H9 (cell line): ENCODE results near the gene ZNF555. TPM values are rescaled to one million over a fixed set of nuclear protein-coding genes. Genes with fewer than 3 reads are reported as not detected.
A peak's percentile ranks its signal among the peaks of the same experiment; 100 is the strongest.
"Not testable (repeated sequence)": the region's sequence is repeated elsewhere in the genome, so short reads cannot be mapped to it uniquely, and the experiment has no call there.

Experiments
- DNase-seq: peaks from one replicate; pipeline ENCODE4 v3.0.0-alpha.2; 2017
- H2AFZ ChIP-seq: one replicate; pipeline ENCODE4 v1.6.1; 2013; ENCODE audit warnings: mild to moderate bottlenecking, low read length, control low read depth, moderate library complexity
- H2AK5ac ChIP-seq: 2 replicates; pipeline ENCODE4 v1.6.1; 2013; ENCODE audit warnings: low read length, control low read depth, mixed read lengths; ENCODE audit not compliant: insufficient read length
- H2BK120ac ChIP-seq: one replicate; pipeline ENCODE4 v1.6.1; 2013; ENCODE audit warnings: low read depth, mild to moderate bottlenecking, low read length, control low read depth, inconsistent platforms; ENCODE audit not compliant: poor library complexity, severe bottlenecking
- H2BK12ac ChIP-seq: 2 replicates; pipeline ENCODE4 v1.6.1; 2013; ENCODE audit warnings: low read length, control low read depth, mixed read lengths, low read depth; ENCODE audit not compliant: insufficient read length
- H2BK15ac ChIP-seq: 2 replicates; pipeline ENCODE4 v1.6.1; 2013; ENCODE audit warnings: low read depth, low read length, control low read depth
- H2BK20ac ChIP-seq: one replicate; pipeline ENCODE4 v1.6.1; 2013; ENCODE audit warnings: low read depth, mild to moderate bottlenecking, low read length, control low read depth, inconsistent platforms; ENCODE audit not compliant: poor library complexity, severe bottlenecking
- H2BK5ac ChIP-seq: 2 replicates; pipeline ENCODE4 v1.6.1; 2013; ENCODE audit warnings: low read length, control low read depth, mixed read lengths; ENCODE audit not compliant: insufficient read length
- H3K14ac ChIP-seq: 2 replicates; pipeline ENCODE4 v1.6.1; 2013; ENCODE audit warnings: low read length, control low read depth; ENCODE audit not compliant: insufficient read depth
- H3K18ac ChIP-seq: 2 replicates; pipeline ENCODE4 v1.6.1; 2013; ENCODE audit warnings: low read depth, mild to moderate bottlenecking, mixed read lengths, low read length, control low read depth; ENCODE audit not compliant: insufficient read length
- H3K23ac ChIP-seq: 2 replicates; pipeline ENCODE4 v1.6.1; 2013; ENCODE audit warnings: low read length, control low read depth, mixed read lengths, low read depth; ENCODE audit not compliant: insufficient read length
- H3K23me2 ChIP-seq: 2 replicates; pipeline ENCODE4 v1.6.1; 2013; ENCODE audit warnings: low read depth, mild to moderate bottlenecking, mixed read lengths, low read length, control low read depth; ENCODE audit not compliant: insufficient read length, poor library complexity, severe bottlenecking
- H3K27ac ChIP-seq: 2 replicates; pipeline ENCODE4 v1.5.1; 2013; ENCODE audit warnings: low read length, control low read depth, mixed read lengths, low read depth; ENCODE audit not compliant: insufficient read length
- H3K27me3 ChIP-seq: 2 replicates; pipeline ENCODE4 v1.6.1; 2013; ENCODE audit warnings: low read length, control low read depth, inconsistent platforms; ENCODE audit not compliant: insufficient read depth
- H3K4ac ChIP-seq: 2 replicates; pipeline ENCODE4 v1.6.1; 2013; ENCODE audit warnings: low read depth, mild to moderate bottlenecking, control low read depth, inconsistent platforms, low read length, moderate library complexity
- H3K4me1 ChIP-seq: 2 replicates; pipeline ENCODE4 v1.6.1; 2013; ENCODE audit warnings: low read length, control low read depth, inconsistent platforms; ENCODE audit not compliant: insufficient read depth
- H3K4me2 ChIP-seq: 2 replicates; pipeline ENCODE4 v1.6.1; 2013; ENCODE audit warnings: low read length, control low read depth, mixed read lengths; ENCODE audit not compliant: insufficient read length, insufficient read depth
- H3K56ac ChIP-seq: 2 replicates; pipeline ENCODE4 v1.6.1; 2013; ENCODE audit warnings: low read depth, mild to moderate bottlenecking, mixed read lengths, low read length, control low read depth; ENCODE audit not compliant: insufficient read length
- H3K79me1 ChIP-seq: 2 replicates; pipeline ENCODE4 v1.6.1; 2013; ENCODE audit warnings: low read depth, mild to moderate bottlenecking, moderate library complexity, low read length, control low read depth, inconsistent platforms; ENCODE audit not compliant: insufficient read depth, poor library complexity, severe bottlenecking
- H3K79me2 ChIP-seq: 2 replicates; pipeline ENCODE4 v1.6.1; 2013; ENCODE audit warnings: low read length, control low read depth, inconsistent platforms; ENCODE audit not compliant: insufficient read depth
- H3K9ac ChIP-seq: 2 replicates; pipeline ENCODE4 v1.6.1; 2013; ENCODE audit warnings: low read length, control low read depth, mixed read lengths; ENCODE audit not compliant: insufficient read length; ENCODE audit errors: extremely low read depth
- H3K9me3 ChIP-seq: one replicate; pipeline ENCODE4 v1.6.1; 2013; ENCODE audit warnings: low read depth, low read length, inconsistent platforms; ENCODE audit not compliant: control insufficient read depth
- H3T11ph ChIP-seq: one replicate; pipeline ENCODE4 v1.6.1; 2013; ENCODE audit warnings: mild to moderate bottlenecking, low read length, control low read depth, inconsistent platforms
- H4K20me1 ChIP-seq: one replicate; pipeline ENCODE4 v1.6.1; 2013; ENCODE audit not compliant: control insufficient read depth, insufficient read length, insufficient read depth
- H4K5ac ChIP-seq: 2 replicates; pipeline ENCODE4 v1.6.1; 2013; ENCODE audit warnings: low read depth, mild to moderate bottlenecking, mixed read lengths, low read length, control low read depth; ENCODE audit not compliant: insufficient read length
- H4K8ac ChIP-seq: replicated peaks from 2 replicates; pipeline ENCODE4 v1.6.1; 2013; ENCODE audit warnings: low read length, control low read depth, mixed read lengths, low read depth; ENCODE audit not compliant: insufficient read length
- H4K91ac ChIP-seq: 2 replicates; pipeline ENCODE4 v1.6.1; 2013; ENCODE audit warnings: low read depth, mild to moderate bottlenecking, moderate library complexity, mixed read lengths, low read length, control low read depth; ENCODE audit not compliant: insufficient read length
- H3K27ac Mint-ChIP-seq, 3 experiments: 2 replicates in 2 of 3; 3 replicates in 1 of 3; pipeline ENCODE4 v1.8.0; 2020 to 2021; ENCODE audit warnings: mixed read lengths in 3 of 3, mild to moderate bottlenecking in 1 of 3, moderate library complexity in 1 of 3
- H3K27me3 Mint-ChIP-seq: 2 replicates; pipeline ENCODE4 v1.8.0; 2021; ENCODE audit warnings: low read depth, mild to moderate bottlenecking, moderate library complexity, mixed read lengths
- H3K36me3 Mint-ChIP-seq, 3 experiments: 2 replicates in 2 of 3; 3 replicates in 1 of 3; pipeline ENCODE4 v1.8.0; 2020 to 2021; ENCODE audit warnings: low read depth in 3 of 3, mixed read lengths in 3 of 3; ENCODE audit not compliant: insufficient read depth in 1 of 3
- H3K4me1 Mint-ChIP-seq, 2 experiments: 2 replicates each; pipeline ENCODE4 v1.8.0; 2020; ENCODE audit warnings: mixed read lengths in 2 of 2
- H3K4me3 Mint-ChIP-seq, 2 experiments: 2 replicates in 1 of 2; 3 replicates in 1 of 2; pipeline ENCODE4 v1.8.0; 2020 to 2021; ENCODE audit warnings: mild to moderate bottlenecking in 2 of 2, mixed read lengths in 2 of 2, moderate library complexity in 1 of 2
- H3K9me3 Mint-ChIP-seq, 2 experiments: 2 replicates in 1 of 2; 3 replicates in 1 of 2; pipeline ENCODE4 v1.8.0; 2020; ENCODE audit warnings: mild to moderate bottlenecking in 2 of 2, mixed read lengths in 2 of 2, moderate library complexity in 1 of 2
- CTCF ChIP-seq: fragments of 200-600 bp; sonication (generic); conservative IDR thresholded peaks from 3 replicates; pipeline ENCODE4 v1.8.0; 2021; ENCODE audit warnings: antibody characterized with exemption, mild to moderate bottlenecking
- WGBS: extraction: QIAGEN DNeasy Blood & Tissue Kit; methylation state at CpG from one replicate; pipeline ENCODE4 v1.1.7; 2013; ENCODE audit warnings: missing lambda C conversion rate, low lambda C conversion rate, mixed read lengths; ENCODE audit not compliant: insufficient read length; ENCODE audit errors: extremely low coverage; 5-methylcytosine and 5-hydroxymethylcytosine counted together
- total RNA-seq: library from RNA; stranded (reverse); gene quantifications from 2 replicates; pipeline ENCODE4 v1.2.1, GENCODE V29; 2021

ZNF555 gene
- total RNA-seq, 1 experiment from 2014 or later: 7.8 TPM

- Histone ChIP-seq H4K5ac (no peak overlapping the region), H3K27me3 (no peaks in the 10 kb centered on the region), H3K27ac (no peak overlapping the region), H2AK5ac (no peak overlapping the region), H3K79me1 (no peaks in the 10 kb centered on the region), H2BK5ac (no peak overlapping the region), H2BK120ac (no peak overlapping the region), H3K23me2 (no peaks in the 10 kb centered on the region), H2BK12ac (no peak overlapping the region), H3T11ph (no peak overlapping the region), H3K14ac (no peak overlapping the region; the same call in 1 of the 2 replicates), H3K4me1 (no peaks in the 10 kb centered on the region), H3K4me2 (no peak overlapping the region), H3K9ac (no peak overlapping the region), H4K91ac (no peak overlapping the region), H4K8ac (no peak overlapping the region), H2BK15ac (no peak overlapping the region), H3K18ac (no peak overlapping the region), H3K9me3 (no peaks in the 10 kb centered on the region), H2AFZ (no peak overlapping the region), H3K56ac (no peak overlapping the region), H4K20me1 (peaks cover 2% of the 10 kb centered on the region), H3K79me2 (no peaks in the 10 kb centered on the region), H2BK20ac (no peak overlapping the region), H3K23ac (no peak overlapping the region), H3K4ac (no peak overlapping the region)
- Mint-ChIP-seq H3K27me3 (peaks cover 1% of the 10 kb centered on the region), H3K9me3 (peaks cover 0 to 2% of the 10 kb centered on the region in 2 experiments; a peak in 3 of 5 replicates), H3K4me1 (peaks cover 3% of the 10 kb centered on the region in 2 experiments; a peak in 1 of 4 replicates), H3K4me3 (no peak overlapping the region), H3K36me3 (peaks cover 4 to 20% (median 6%) of the 10 kb centered on the region in 3 experiments; a peak in 6 of 7 replicates), H3K27ac (no peak overlapping the region; a peak in 1 of 7 replicates)
- WGBS: no CpG with 5 or more reads among the region's 16 CpGs
- DNase-seq: peak; percentile 26
- no peak for TF ChIP-seq CTCF
These were observed 24.6 kb upstream of the ZNF555 start for GRCh38 chr19:2816641-2817040.

DNA sequence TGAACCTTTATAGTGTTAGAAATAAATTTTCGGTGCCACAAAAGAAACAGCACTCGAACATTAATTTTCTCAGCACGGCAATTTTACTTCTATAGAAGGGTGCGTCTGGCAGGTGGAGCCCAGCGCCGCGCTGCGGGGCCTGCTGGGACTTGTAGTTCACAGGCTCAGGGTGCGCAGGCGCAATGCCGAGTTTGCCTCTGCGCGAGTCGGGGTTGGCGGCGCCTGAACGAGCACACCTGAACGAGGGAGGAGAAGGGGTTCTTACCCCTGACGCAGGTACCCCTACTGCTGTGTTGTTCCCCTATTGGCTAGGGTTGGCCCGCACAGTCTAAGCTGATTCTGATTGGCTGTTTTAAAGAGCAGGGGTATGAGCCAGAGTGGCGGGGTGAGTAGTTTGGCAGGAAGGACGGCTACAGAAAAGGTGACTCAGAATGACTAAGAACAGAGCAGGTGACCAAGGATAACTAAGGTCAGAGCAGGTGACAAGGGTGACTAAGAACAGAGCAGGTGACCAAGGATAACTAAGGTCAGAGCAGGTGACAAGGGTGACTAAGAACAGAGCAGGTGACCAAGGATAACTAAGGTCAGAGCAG, 23.9 kb upstream of the ZNF555 start:
- H3T11ph ChIP-seq, H3K79me1 ChIP-seq, H3K18ac ChIP-seq, H2AFZ ChIP-seq, H2BK12ac ChIP-seq, H4K20me1 ChIP-seq, H3K9me3 Mint-ChIP-seq, H3K4me1 ChIP-seq, H3K27me3 ChIP-seq, H2BK15ac ChIP-seq, H4K8ac ChIP-seq, H3K4me1 Mint-ChIP-seq, H3K56ac ChIP-seq, H2BK120ac ChIP-seq, H3K14ac ChIP-seq, H3K23ac ChIP-seq, H2AK5ac ChIP-seq, H3K79me2 ChIP-seq, H3K4me3 Mint-ChIP-seq, H3K4ac ChIP-seq, H3K23me2 ChIP-seq, H3K9me3 ChIP-seq, H2BK20ac ChIP-seq, H3K9ac ChIP-seq, H4K5ac ChIP-seq, H3K27me3 Mint-ChIP-seq, H3K4me2 ChIP-seq, H4K91ac ChIP-seq, H2BK5ac ChIP-seq, H3K27ac ChIP-seq: not testable (repeated sequence)
- peak; percentile 94 for DNase-seq
- 0 out of 7 replicates have a peak overlapping the region, but pooled peaks of 1 of the 3 experiments have one; percentile 64 for H3K27ac Mint-ChIP-seq
- H3K36me3 Mint-ChIP-seq: peaks cover 4 to 16% (median 6%) of the 10 kb centered on the region in 3 experiments; a peak in 6 of 7 replicates
- no CpG with 5 or more reads among the region's 22 CpGs for WGBS
